GM18505 (cell line): Measurements from ENCODE around the gene RANBP9.

Experiments used
- ATAC-seq: cut with Tn5 transposase; IDR thresholded peaks from one replicate; pipeline ENCODE4 v1.9.1; 2021; ENCODE audit not compliant: unreplicated experiment
- POLR2A ChIP-seq: IDR thresholded peaks from 4 replicates; pipeline ENCODE4 v1.6.1; 2011; ENCODE audit warnings: borderline replicate concordance; ENCODE audit not compliant: insufficient read depth, insufficient read length; ENCODE audit errors: extremely low read depth

The RANBP9 gene

DNA sequence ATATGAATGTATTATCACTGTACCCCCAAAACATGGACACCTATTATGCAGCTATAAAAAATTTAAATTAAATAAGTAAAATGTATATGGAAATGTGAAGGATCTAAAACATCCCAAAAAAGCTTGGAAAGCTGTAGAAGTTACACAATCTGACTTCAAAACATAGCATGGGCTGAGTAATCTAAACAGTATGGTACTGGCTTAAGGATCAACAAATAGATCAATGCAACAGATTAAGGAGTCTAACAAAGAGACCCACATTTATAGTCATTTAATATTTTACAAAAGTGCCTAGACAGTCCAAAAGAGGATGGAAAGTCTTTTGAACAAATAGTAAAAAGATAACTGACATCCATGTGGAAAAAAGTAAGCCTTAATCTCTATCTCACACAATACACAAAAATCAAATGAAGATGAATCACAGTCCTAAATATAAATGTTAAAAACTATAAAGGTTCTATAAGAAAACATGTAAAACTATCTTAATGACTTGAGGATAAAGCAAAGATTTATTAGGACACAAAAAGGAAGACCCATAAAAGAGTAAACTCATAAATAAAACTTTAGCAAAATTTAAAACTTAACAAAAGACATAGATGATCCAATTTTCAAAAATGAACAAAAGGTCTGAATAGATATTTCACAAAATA lies 46.8 kb downstream of the RANBP9 start:
- no peak for TF ChIP-seq POLR2A
- no peak for ATAC-seq

DNA sequence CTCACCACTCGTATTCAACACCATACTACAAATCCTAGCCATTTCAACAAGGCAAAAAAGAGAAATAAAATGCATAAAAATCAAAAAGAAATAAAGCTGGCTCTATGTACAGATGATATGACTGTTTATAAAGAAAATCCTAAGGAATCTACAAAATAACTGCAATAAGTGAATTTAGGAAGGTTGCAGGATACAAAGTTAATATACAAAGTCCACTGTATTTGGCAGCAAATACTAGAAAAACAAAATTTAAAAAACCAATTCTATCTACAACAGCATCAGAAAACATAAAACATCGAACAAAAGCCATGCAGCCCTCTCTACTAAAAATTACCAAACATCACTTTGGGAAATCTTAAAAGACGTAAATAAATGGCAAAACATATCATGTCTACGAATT lies 47.6 kb downstream of the RANBP9 start:
- TF ChIP-seq POLR2A, result no peak
- no peak for ATAC-seq

GRCh38 chr6:13662651-13663334 lies 48.8 kb downstream of the RANBP9 start:
- ATAC-seq, result no peak
- TF ChIP-seq POLR2A, result no peak

DNA sequence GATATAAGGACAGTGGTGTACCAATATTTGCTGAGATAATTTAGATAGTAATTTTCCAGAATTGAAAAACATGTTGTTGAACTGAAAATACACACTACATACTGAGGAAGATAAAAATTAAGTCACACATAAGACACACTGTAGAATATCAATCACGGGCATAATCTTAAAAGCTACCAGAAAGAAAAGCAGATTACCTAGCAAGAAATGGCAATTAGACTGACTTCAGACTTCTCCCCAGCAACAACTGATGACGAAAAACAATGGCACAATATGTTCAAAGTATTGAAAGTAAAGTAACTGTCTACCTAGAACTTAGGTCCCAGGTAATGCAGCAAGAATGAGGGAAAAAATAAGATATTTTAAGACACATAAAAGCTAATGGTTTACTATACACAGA lies 50.0 kb downstream of the RANBP9 start:
- no peak for ATAC-seq
- no peak for TF ChIP-seq POLR2A

GRCh38 chr6:13660893-13661292 lies 50.7 kb downstream of the RANBP9 start:
- no peak for TF ChIP-seq POLR2A
- no peak for ATAC-seq

- no peak for TF ChIP-seq POLR2A
- ATAC-seq, result no peak
Measured at GRCh38 chr6:13660273-13660672, 51.4 kb downstream of the RANBP9 start.

DNA sequence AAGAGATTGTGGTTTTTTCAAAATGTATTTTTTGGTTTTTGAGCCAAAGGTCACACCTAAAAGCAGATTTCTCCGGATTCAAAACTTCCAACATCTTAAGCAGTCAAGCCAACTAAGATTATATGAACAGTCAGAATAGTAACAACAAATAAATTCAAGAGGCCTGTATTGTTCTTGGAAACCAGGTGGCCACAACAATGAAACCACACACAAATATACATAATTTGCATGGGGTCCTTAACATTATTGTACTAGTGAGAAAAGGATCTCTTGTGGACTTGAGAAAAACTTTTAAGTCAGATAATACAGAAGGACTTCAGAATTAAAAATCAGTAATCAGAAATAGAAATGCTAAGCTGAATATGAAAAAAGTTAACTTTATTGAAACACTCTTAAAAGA lies 55.9 kb downstream of the RANBP9 start:
- ATAC-seq, result no peak

GRCh38 chr6:13654496-13654895 lies 57.1 kb downstream of the RANBP9 start:
- no peak for ATAC-seq
- no peak for TF ChIP-seq POLR2A

More for the DNA sequence above, 55.9 kb downstream of the RANBP9 start:
- no peak for TF ChIP-seq POLR2A

DNA sequence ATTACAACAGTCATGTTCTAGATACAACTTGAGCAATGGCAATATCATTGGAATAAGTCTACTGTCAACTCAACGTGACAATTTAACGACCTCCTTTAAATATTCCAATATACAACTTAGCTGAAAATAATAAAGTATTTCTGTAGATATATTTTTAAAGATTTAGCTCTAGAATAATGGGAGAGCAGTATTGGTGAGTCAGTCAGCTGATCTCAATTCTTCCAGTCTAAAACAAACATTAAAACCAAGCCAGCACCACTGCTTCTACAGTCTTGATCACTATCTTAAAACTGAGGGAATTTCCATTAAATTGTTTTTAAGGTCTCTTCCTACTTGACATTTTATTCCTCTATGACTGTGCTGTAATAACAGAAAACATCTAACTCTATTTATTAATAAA lies 58.3 kb downstream of the RANBP9 start:
- TF ChIP-seq POLR2A, result no peak
- no peak for ATAC-seq

- no peak for TF ChIP-seq POLR2A
- ATAC-seq, result no peak
Measured at GRCh38 chr6:13649393-13649792, 62.2 kb downstream of the RANBP9 start.

DNA sequence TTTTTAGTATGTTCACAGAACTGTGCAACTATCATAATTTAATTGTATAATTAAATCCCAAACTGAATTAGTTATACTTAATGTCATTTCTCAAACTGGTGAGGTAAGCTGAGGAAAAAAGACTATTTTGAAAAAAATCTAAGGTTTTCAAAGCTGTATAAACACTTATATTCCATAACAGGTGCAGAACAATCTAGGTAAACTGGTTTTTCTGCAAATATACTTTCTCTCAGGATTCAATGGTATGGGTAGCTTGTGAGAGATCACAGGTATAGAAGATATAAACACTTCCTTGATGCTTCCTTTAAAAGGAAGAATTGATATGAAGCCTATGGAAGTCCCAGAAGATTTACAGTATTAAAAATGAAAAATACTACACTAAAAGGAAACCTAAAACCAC lies 62.8 kb downstream of the RANBP9 start:
- no peak for ATAC-seq
- no peak for TF ChIP-seq POLR2A

DNA sequence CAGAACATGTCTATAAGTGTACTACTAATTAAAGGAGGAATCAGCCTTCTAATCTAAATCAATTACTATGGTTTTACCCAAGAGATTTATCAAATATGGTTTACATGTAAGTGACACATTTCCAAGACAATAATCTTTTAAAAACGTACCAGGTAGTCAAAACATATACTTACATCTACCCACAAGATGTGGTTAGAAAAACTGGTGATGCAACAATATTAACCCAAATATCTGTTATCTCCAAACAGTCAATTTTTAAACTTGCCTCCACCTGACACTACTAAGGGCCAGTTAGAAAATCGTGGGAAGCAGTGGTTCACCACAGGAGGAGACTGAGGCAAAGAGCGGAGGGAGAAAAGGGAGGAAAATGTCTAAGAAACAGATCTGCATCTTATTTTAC lies 68.5 kb downstream of the RANBP9 start:
- TF ChIP-seq POLR2A, result no peak
- ATAC-seq, result no peak

DNA sequence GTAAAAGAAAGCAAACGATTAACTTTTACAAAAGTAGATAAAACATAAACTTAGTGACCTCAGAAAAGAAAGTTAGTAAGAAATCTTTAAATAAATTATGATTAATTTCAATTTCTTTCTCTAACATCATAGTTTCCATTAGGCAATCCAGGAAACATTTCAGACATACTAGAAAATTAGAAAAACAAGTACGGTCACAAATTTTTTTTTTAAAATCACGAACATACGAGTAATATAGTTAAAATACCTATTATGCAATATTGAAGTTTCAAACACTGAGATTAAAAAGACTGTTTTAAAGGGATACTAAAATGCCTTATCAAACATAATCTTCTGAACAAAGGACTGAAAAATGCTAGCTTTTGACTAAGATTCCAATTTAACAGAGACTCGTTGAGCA lies 70.3 kb downstream of the RANBP9 start:
- ATAC-seq, result no peak

GRCh38 chr6:13638626-13639025 lies 73.0 kb downstream of the RANBP9 start:
- no peak for ATAC-seq
- no peak for TF ChIP-seq POLR2A

More for the DNA sequence above, 70.3 kb downstream of the RANBP9 start:
- no peak for TF ChIP-seq POLR2A
